Measurements from ENCODE around the gene CDC37.

DNA sequence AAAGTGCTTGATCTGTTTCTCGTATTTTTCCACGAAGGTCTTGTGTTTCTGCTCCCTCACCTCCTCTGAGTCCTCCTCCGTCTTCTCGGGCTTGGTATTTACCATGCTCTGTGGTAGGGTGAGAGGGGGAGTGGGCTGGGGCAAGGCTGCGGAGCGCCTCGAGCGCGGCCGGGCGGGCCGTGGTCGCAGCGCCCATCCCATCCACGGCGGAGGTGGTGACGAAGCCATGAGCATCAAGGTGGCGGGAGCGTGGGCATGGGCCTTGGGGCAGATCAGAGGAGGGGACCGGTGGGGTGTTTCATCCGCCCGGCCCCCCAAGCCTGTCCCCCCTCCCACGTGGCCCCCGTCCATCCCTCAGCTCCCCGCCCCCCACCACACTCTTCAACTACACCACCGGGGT lies 7.9 kb downstream of the CDC37 start:
- TF ChIP-seq CTCF (IDR thresholded peaks at IDR 0.05) (no peak), POLR2AphosphoS5 (IDR thresholded peaks at IDR 0.05) (no peak), POLR2A (IDR thresholded peaks at IDR 0.05) (no peak)
